OCI-LY1 (cell line): Measurements from ENCODE around the gene RABL6.

Experiments
- EZH2 ChIP-seq: fragments of 200-600 bp; sonication (generic), shearing (Covaris generic); IDR thresholded peaks from 2 replicates; pipeline ENCODE4 v1.8.0; 2017; ENCODE audit warnings: borderline replicate concordance, mixed run types, mild to moderate bottlenecking, antibody characterized with exemption, low read length, moderate library complexity, mixed read lengths
- TF ChIP-seq, protein P1 (sequence below): fragments of 200-600 bp; sonication (generic), shearing (Covaris generic); IDR thresholded peaks from 2 replicates; pipeline ENCODE4 v1.5.1; 2017; ENCODE audit warnings: mild to moderate bottlenecking, antibody characterized with exemption, low read length, moderate library complexity, mixed read lengths

DNA sequence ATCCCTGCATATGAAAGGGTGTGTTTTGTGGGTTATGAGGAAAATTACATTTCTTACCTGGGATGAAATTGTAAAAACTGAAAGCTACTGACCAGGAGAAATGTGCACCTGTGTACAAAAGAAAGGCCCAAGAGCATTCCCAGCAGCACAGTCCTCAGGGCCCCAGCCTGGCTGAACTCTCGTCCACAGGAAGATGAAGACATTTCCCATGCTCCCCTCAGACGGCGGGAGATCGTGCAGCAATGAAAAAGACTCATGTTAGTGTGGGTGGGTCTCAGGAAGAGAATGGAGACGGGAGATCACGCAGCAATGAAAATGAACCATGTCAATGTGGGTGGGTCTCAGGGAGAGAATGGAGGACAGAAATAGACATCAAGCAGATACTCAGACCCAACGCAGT lies 30.8 kb upstream of the RABL6 start:
- TF ChIP-seq, protein P1, sequence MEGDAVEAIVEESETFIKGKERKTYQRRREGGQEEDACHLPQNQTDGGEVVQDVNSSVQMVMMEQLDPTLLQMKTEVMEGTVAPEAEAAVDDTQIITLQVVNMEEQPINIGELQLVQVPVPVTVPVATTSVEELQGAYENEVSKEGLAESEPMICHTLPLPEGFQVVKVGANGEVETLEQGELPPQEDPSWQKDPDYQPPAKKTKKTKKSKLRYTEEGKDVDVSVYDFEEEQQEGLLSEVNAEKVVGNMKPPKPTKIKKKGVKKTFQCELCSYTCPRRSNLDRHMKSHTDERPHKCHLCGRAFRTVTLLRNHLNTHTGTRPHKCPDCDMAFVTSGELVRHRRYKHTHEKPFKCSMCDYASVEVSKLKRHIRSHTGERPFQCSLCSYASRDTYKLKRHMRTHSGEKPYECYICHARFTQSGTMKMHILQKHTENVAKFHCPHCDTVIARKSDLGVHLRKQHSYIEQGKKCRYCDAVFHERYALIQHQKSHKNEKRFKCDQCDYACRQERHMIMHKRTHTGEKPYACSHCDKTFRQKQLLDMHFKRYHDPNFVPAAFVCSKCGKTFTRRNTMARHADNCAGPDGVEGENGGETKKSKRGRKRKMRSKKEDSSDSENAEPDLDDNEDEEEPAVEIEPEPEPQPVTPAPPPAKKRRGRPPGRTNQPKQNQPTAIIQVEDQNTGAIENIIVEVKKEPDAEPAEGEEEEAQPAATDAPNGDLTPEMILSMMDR: no peak
- no peak for TF ChIP-seq EZH2
